ENCODE measurements around the gene C14orf180. TPM values are rescaled to one million over a fixed set of nuclear protein-coding genes. Genes with fewer than 3 reads are reported as not detected.

The C14orf180 gene
- total and polyA plus RNA-seq, 2 of the 8 experiments (the other 6 are each of a cell fraction or from before 2014, with no cell fraction given) = not detected

DNA sequence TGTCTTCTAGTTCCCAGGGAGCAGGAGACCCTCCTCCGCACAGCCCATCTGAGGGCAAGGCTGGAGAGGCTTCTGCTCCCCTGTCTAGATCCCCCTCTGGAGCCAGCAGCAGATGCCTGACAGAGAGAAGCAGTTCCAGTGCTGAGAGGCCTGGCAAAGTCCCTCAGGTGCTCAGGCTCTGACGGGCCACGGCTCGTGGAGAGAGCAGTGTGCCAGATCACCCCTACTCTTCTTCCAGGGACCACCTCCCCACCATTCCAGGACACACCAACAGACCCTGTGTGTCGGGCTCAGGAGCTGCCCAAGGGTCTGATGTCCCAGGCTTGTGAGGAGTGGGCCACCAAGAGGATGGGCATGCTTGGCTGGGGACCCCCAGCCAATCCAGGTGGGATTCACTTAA lies 22.5 kb upstream of the C14orf180 start (continued):
- no peak for TF ChIP-seq CBX5 (IDR thresholded peaks at IDR 0.05; ENCODE audit: low read depth, low read length)
- no peak for TF ChIP-seq KDM4A (IDR thresholded peaks at IDR 0.05; ENCODE audit: low read depth, low read length, severe bottlenecking)
- TF ChIP-seq EZH2 (IDR thresholded peaks at IDR 0.05; ENCODE audit: low read depth, low read length, severe bottlenecking) = no peak
- no peak for TF ChIP-seq CREB1 (IDR thresholded peaks at IDR 0.05)
- TF ChIP-seq BCL11A (IDR thresholded peaks at IDR 0.05; ENCODE audit: low read depth in 2 of 2, low read length in 2 of 2) = no peak
- TF ChIP-seq JUN (IDR thresholded peaks at IDR 0.05; ENCODE audit: low read depth, low read length) = no peak
- no peak for TF ChIP-seq HDAC6 (IDR thresholded peaks at IDR 0.05; ENCODE audit: low read depth, low read length)
- TF ChIP-seq CBX8 (IDR thresholded peaks at IDR 0.05; ENCODE audit: borderline replicate concordance, low read depth, low read length) = no peak
